ENCODE results near the gene RNF220.

RNF220 gene

DNA sequence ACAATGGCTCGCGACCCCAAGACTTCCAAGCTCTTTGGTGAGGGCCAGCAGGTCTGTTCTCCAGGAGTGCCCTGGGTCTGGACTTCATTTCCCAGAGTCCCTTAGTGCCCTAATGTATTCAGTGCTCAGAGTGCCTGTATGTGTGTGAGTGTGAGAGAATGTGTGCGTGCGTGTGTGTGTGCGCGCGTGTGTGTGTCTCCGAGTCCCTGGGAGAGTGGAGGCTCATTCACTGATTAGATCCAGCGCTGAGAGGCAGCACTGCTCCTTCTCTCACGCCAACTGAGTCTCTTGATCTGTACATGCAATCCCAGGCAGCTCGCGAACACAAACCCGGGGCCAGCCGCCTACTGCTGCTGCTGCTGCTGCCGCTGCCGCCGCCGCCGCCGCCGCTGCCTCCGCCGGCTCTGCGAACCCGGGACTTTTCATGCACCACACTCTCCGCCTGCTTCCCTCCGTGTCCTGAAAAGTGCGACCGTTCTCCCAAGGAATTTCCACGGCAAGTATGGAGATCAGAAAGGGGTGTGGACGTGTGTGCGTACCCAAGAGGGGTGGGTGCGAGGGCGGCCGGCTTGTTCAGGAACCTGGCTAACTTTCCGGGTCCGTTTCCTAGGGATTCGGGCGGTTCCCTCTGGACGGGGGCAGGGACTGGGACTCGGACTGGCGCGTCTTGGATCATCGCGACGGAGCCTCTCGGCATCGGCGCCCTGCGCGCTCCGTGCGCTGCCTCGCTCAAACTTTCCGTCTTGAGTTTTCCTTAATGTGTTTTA, at the start of gene RNF220:
Gene RNF220 (plus strand): TSS at position 225 of the 767 bp plus-strand sequence.
- DNase-seq (ENCODE audit: low read depth): peak; percentile 14
- peak within 1 kb of the TSS; percentile 52 for H3K4me3 ChIP-seq (ENCODE audit: low read depth, low read length)
- TF ChIP-seq, protein P1, sequence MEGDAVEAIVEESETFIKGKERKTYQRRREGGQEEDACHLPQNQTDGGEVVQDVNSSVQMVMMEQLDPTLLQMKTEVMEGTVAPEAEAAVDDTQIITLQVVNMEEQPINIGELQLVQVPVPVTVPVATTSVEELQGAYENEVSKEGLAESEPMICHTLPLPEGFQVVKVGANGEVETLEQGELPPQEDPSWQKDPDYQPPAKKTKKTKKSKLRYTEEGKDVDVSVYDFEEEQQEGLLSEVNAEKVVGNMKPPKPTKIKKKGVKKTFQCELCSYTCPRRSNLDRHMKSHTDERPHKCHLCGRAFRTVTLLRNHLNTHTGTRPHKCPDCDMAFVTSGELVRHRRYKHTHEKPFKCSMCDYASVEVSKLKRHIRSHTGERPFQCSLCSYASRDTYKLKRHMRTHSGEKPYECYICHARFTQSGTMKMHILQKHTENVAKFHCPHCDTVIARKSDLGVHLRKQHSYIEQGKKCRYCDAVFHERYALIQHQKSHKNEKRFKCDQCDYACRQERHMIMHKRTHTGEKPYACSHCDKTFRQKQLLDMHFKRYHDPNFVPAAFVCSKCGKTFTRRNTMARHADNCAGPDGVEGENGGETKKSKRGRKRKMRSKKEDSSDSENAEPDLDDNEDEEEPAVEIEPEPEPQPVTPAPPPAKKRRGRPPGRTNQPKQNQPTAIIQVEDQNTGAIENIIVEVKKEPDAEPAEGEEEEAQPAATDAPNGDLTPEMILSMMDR (IDR thresholded peaks at IDR 0.05; ENCODE audit: control insufficient read depth, extremely low read depth, insufficient read depth): 0 out of 2 replicates have a peak, but pooled peaks have one; percentile 16

DNA sequence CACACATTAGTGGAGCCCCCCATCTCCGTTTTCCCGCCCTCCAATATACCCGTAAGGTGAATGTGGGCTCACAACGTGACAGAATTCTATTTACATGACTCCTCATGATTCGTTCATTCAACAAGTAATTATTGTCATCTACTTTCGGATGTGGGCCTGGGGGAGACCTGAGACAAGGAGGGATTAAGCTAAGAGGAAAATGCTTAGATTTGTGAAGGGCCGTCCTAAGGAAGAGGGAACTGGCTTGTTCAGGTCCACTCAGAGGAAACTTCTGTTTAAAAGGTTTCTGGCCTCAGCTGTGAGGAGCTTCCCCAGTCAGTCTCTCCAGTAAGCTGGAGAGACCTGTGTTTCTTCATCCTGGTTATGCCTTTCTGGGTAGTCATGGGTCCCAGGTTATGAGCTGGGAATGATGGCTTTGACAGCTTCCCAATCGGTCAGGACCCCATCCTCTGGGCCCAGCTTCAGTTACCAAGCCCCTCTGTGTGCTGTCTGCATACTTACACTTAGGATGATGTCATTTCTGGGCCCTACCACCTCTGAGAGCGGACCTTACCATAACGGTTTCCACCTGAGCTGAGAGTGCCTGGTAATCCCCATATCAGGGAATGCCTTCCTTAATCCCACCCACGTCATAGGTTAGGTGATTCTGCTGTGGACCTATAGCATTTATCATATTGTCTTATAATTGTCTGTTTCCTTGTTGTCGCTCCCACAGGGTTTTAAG, 49.3 kb upstream of the RNF220 start:
- peak overlapping the region; percentile 90 for H3K4me3 ChIP-seq (ENCODE audit: low read depth, low read length)
- TF ChIP-seq, protein P1 (IDR thresholded peaks at IDR 0.05; ENCODE audit: control insufficient read depth, extremely low read depth, insufficient read depth): no peak
- DNase-seq (ENCODE audit: low read depth): no peak

DNA sequence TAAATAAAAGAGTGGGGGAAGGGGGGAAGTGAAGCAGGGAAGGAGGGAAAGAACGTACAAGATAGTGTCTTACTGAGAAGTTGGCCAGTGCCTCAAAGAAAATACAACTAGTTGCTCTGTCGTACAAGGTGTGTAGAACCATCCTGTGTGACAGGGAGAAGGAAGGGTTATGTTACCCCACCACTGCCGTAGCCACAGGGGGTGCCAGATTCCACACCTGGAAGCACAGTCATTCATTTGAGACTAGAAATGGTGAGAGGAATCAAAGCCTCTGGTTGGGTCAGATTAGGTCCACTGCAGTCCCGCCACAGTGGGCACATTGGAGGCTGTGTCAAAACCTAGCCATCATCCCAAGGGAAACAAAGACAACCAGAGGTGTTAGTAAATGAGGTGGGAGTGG, 47.3 kb upstream of the RNF220 start:
- TF ChIP-seq, protein P1 (IDR thresholded peaks at IDR 0.05; ENCODE audit: control insufficient read depth, extremely low read depth, insufficient read depth): no peak
- no peak for DNase-seq (ENCODE audit: low read depth)
- H3K4me3 ChIP-seq (ENCODE audit: low read depth, low read length): no peak overlapping the region

DNA sequence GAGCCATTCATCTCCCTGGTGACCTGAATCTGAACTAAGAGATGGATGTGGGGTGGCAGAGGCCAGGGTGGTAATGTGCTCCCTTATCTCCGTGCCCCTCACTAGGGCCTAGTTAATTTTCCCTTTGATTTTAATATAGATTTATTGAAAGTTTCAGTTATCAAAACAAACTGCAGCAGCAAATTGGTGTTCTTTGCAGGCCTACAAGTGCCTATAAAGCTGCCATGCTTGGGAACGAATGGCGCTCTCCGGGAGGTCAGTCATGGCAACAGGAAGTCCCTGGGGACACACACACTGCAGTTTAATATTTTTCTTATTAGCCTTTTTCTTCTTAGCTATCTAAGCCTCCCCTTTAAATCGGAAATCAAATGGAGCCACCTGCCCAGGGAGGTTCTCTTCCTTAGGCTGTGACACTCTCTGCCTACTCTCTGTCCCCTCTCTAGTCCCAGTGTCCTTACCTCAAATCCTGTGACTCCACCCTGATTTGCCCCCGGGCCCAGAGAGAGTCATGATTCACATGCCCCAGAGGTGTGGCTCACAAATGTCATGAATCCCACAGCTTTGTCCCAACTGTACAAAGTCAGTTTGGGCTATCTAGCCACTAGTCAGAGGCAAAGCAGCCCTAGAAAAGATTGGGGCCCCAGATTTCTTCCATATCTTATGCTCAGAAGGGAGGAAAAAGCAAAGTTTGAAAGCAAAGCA, 45.7 kb upstream of the RNF220 start:
- no peak overlapping the region for H3K4me3 ChIP-seq (ENCODE audit: low read depth, low read length)
- no peak for DNase-seq (ENCODE audit: low read depth)
- TF ChIP-seq, protein P1 (IDR thresholded peaks at IDR 0.05; ENCODE audit: control insufficient read depth, extremely low read depth, insufficient read depth): no peak

DNA sequence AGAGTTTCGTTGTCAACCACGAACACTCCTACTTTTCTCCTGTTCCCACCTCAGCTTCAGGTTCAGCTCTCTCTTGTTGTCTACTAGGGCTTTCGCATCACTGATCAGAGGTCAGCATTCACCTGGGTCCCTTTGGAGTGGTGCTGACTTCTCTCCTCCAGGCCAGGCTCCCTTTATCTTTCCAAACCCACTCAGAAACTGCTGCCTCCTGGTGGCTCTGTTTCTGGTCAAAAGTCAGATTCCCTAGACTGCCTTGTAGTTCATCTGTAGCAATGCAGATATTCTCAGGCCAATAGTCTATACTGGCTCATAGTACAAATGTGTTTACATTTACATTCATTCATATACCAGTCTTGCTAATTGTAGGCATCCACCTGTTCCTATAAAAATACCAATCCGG, 43.6 kb upstream of the RNF220 start:
- H3K4me3 ChIP-seq (ENCODE audit: low read depth, low read length): no peak overlapping the region
- peak; percentile 25 for DNase-seq (ENCODE audit: low read depth)

DNA sequence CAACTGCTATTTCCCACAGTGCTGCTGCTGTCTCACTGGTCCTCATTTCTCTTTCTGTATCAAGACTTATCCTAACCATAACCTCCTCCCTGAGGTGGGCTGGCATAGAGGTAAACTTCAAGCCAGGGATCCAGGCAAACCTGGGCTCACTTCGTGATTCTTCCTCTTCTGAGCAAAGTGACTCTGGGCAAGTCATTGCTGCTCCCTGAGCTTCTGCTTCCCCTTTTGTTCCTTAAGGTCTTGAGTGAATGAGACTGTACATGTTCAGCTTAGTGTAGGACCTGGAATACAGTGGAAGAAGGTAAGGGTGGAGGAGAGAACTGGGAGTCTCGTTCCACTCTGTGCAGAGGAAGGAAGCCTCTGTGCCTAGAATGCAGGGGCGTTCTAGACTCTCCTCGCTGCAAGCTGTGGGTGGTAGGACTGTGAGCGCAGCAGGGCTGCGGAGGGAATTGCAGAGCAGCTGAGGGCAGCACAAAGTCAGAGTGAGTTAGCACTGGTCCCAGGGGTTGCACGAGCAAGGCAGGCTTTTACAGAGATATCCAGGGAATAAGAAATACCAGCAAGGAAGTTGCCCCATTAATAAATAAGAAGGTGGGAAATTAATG, 38.6 kb upstream of the RNF220 start:
- DNase-seq (ENCODE audit: low read depth): no peak
- TF ChIP-seq, protein P1 (IDR thresholded peaks at IDR 0.05; ENCODE audit: control insufficient read depth, extremely low read depth, insufficient read depth): no peak
- H3K4me3 ChIP-seq (ENCODE audit: low read depth, low read length): no peak overlapping the region

More for the DNA sequence above, 43.6 kb upstream of the RNF220 start:
- TF ChIP-seq, protein P1 (IDR thresholded peaks at IDR 0.05; ENCODE audit: control insufficient read depth, extremely low read depth, insufficient read depth): peak; percentile 24
